ENCODE data around the gene UBE2D1.

Gene UBE2D1

GRCh38 chr10:58322072-58322834 lies 12.6 kb upstream of the UBE2D1 start:
- DNase-seq (ENCODE audit: low spot score) = no peak
- H3K27ac ChIP-seq = no peak overlapping the region
- H3K4me3 ChIP-seq = no peak overlapping the region
- TF ChIP-seq, protein P1, sequence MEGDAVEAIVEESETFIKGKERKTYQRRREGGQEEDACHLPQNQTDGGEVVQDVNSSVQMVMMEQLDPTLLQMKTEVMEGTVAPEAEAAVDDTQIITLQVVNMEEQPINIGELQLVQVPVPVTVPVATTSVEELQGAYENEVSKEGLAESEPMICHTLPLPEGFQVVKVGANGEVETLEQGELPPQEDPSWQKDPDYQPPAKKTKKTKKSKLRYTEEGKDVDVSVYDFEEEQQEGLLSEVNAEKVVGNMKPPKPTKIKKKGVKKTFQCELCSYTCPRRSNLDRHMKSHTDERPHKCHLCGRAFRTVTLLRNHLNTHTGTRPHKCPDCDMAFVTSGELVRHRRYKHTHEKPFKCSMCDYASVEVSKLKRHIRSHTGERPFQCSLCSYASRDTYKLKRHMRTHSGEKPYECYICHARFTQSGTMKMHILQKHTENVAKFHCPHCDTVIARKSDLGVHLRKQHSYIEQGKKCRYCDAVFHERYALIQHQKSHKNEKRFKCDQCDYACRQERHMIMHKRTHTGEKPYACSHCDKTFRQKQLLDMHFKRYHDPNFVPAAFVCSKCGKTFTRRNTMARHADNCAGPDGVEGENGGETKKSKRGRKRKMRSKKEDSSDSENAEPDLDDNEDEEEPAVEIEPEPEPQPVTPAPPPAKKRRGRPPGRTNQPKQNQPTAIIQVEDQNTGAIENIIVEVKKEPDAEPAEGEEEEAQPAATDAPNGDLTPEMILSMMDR (IDR thresholded peaks at IDR 0.05) = no peak

DNA sequence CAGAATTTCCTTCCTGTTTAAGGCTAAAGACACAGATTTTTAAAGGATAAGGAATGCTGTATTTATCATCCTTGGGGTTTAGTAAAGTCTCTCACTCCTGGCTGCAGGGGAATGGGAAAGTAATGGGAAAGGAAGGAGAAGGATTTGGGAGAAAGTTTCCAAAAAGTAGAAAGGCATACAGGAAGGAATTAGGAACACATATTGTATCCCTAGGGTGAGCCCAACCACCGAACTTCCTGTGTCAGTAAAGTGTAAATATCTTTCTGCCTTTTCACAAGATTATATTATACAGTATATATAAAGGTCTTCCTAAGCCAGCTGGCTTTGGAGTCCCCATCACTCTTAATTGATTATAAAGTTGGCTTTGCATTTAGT lies 12.0 kb upstream of the UBE2D1 start:
- H3K27ac ChIP-seq = no peak overlapping the region
- TF ChIP-seq, protein P1 (IDR thresholded peaks at IDR 0.05) = no peak
- H3K4me3 ChIP-seq = no peak overlapping the region
- no peak for DNase-seq (ENCODE audit: low spot score)

DNA sequence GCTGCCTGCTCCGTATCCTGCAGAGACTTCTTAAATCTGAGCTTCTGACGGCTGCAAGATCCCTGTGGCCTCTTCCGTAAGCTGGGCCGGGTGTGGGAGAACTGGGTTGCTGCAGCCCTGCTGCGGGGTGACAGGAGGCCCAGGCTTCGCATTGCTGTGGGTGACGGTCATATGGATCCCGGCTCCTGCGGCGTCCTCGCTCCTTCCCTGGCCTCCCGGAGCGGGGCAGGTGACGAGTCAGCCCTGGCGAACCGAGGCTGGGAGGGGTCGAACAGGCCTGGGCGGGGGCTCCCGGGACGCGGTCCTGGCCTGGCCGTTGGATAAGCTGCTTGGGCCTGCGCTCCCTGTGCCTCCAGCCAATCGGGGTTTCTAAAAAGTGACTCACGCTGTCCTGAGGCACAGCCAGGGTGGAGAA lies 7.8 kb upstream of the UBE2D1 start:
- peak overlapping the region; percentile 55 for H3K4me3 ChIP-seq
- H3K27ac ChIP-seq = peak overlapping the region in 1 of 2 donors; percentile 18

GRCh38 chr10:58328233-58328632 lies 6.6 kb upstream of the UBE2D1 start:
- DNase-seq (ENCODE audit: low spot score) = no peak
- H3K27ac ChIP-seq = no peak overlapping the region
- TF ChIP-seq, protein P1 (IDR thresholded peaks at IDR 0.05) = no peak
- no peak overlapping the region for H3K4me3 ChIP-seq

More for the DNA sequence above, 7.8 kb upstream of the UBE2D1 start:
- TF ChIP-seq, protein P1 (IDR thresholded peaks at IDR 0.05) = no peak
- DNase-seq (ENCODE audit: low spot score) = peak; percentile 72

DNA sequence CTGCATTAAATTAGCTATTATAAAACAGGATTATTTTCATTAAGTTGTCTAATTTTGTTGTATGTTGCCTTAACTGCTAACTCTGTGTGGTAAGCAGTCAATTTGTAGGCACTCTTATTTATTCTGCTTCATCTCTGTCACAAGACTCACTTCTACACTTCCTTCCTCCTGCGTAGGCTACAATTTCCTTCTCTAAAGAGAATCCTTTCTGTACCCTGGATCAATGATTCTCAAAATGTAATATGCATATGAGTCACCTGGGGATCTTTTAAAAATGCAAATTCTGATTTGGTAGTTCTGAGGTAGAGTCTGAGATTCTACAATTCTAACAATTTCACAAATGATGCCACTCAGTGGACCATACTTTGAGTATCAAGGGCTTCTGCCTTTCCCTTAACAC lies 4.4 kb upstream of the UBE2D1 start:
- DNase-seq (ENCODE audit: low spot score) = no peak
- TF ChIP-seq, protein P1 (IDR thresholded peaks at IDR 0.05) = no peak
- H3K4me3 ChIP-seq = no peak overlapping the region
- no peak overlapping the region for H3K27ac ChIP-seq

DNA sequence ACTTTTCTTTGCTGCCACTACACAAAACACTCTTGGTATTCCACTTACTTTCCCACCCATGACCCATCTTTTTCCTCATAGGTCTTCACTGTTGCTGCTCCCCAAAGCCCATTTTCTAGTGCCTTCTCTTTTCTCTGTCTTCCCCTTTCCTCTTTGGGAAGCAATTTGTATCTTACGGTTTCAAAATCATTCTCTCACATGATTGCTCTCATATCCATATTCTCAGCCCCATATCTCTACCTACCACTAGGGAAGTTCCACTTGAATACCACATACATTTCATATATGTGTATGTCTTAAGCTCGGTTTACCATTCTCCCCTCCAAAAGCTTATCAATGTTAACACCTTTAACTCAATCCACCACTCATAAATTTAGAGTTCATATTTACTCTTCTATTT lies 3.2 kb upstream of the UBE2D1 start:
- H3K27ac ChIP-seq = no peak overlapping the region
- no peak for DNase-seq (ENCODE audit: low spot score)
- TF ChIP-seq, protein P1 (IDR thresholded peaks at IDR 0.05) = no peak

More for the DNA sequence above, 3.2 kb upstream of the UBE2D1 start:
- H3K4me3 ChIP-seq = no peak overlapping the region

Data from coronary artery (tissue), 2 donors.